GM19240 (cell line): ENCODE results near the gene TCF12.

Source experiments
- DNase-seq: peaks from one replicate; pipeline ENCODE4 v3.0.0; 2011; ENCODE audit warnings: low spot score; ENCODE audit not compliant: insufficient read length

Gene TCF12

DNA sequence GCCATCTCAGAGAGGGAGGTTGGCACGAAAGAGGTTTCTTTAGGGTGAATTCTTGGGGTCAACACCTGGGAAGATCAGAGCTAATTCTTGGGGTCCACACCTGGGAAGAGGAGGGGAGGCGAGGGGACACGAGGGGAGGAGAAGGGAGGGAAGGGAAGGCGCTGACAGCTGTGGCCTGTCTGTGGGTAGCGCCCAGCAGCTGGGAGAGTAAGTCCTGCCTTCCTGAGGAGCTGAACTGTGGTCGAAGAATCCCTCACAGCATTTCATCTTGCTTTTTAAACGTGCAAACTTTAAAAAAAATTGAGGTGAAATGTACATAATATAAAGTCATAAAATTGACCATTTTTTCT, 394.7 kb downstream of the TCF12 start:
- no peak for DNase-seq

DNA sequence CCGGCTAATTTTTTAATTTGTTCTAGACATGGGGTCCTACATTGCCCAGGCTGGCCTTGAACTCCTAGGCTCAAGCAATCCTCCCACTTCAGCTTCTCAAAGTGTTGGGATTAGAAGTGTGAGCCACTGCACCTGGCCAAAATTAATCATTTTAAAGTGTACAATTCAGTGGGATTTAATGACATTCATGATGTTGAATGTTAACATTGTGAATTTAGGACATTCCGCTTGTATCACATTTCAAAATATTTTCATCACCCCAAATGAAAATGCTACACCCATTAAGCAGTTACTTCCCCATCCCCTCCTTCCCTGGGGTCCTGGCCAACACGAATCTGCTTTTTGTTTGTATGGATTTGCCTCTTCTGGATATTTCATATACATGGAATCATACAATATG, 395.8 kb downstream of the TCF12 start:
- no peak for DNase-seq

DNA sequence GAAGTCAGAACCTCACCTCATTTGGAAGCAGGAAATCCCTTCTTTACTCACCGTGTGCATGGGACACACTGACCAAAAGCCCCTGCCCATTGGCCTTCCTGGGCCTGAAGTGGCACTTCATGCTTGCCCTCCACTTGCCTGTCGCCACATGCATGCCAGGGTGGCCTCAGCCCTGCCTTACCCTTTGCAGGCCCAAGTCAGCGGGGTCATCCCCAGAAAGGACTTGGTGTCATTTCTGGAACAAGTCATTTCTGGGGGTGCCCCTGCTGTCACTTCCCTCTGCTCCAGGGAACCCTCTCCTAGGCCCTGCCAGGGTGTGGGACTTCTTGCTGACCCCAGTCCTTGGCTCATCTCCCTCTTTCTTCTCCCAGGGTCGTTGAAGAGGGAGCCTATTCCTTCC, 398.0 kb downstream of the TCF12 start:
- DNase-seq = no peak

DNA sequence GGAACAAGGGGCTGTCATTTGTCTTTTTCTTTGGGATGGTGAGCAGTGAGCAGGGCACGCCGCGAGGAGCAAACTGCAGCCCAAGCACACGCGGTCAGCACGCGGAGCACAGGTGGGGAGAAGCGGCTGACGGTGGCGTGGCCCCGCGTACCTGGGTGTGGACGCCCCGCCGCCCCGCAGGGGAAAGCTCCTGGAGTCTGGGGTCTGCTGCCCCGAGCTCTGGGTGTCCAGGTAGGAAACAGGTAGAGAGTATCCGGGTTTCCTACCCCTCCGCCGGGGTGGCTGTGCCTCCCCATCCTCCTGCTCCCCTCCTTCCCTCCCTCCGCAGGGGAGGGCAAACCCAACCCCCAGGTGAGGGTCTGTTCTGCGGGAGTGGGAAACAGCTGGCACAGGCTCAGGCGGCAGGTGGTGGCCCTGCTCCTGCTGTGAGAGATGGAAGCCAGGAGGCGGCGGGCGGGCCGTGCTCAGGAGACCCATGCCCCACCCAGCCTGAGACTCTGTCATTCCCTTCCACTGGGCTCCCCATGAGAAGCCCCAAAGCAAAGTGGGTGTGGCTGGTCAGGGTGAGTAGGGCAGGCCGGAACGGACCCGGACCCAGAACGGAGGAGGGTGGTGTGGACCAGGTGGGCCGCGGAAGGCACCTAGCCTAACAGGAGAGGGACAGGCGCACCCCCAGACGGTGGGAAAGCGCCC, 400.9 kb downstream of the TCF12 start:
- DNase-seq = no peak

DNA sequence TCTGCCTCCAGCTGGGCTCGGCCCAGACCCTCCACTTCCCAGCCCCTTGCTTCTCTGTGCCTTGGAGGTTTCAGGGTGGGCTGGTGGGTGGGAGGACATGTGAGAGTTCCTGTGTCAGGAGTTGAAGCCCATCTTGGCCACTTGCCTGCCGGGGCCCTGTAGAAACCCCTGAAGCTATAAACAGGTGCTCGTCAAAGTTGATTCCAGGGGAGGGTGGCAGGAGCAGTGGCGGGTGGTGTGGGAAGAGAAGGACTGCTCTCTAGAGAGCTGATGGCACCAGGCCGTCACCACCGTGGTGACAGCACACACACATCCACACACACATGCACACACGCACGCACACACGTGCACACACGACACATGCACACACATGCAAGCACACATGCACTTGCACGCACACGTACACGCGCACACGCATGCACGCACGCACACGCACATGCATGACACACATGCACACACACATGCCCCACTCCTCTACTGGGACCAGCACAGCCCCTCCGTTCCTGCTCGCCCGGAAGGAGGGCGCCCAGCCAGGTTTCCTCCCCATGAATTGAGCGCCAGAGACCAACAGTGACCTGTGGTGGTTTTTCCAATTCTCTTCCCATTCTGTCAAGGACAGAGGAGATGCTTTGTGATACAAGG, 401.6 kb downstream of the TCF12 start:
- no peak for DNase-seq

DNA sequence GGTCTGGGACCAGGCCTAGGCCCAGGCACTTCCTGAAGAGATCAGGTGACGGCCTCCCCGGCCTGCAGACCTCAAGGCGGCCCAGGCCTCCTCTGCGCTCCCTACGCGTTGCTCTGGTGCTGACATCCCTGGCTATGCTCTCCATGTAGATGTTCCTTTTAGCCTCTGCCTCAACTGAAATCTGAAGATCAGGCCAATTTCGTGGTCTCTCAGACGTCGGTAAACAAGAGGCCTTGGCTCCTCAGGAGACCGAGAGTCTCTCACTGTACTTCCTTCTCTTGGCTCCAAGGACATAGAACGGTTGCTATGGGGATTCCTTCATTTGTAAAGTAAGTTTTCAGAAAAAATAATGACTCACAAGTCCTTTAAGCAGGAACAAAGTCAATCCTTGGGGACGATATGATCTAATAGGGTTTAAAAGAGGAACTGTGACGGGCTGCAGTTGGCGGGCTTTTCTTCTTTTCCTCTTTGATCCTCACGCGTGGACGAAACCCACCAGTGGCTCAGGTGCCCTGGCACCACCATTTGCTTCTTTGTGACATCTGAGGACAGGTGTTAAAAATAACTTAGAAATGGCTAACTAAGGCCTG, 402.3 kb downstream of the TCF12 start:
- no peak for DNase-seq

DNA sequence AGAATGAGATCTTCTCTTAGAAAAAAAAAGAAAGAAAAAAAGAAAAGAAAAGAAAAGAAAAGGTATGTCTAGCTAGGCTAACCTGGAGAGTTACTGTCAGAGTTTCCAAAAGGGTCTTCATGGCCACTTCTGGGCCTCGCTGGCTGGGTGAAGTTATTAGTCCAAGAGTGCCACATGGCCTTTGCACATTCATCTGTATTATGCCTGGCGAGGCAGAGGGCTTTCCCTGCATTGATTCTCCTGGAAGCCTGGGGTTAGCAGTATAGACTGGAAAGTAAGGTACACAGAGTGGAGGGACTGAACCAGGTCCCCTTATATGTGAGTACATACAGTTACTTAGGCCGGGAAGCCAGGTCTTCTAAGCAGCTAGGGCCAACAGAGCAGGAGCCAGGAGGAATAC, 403.0 kb downstream of the TCF12 start:
- no peak for DNase-seq

DNA sequence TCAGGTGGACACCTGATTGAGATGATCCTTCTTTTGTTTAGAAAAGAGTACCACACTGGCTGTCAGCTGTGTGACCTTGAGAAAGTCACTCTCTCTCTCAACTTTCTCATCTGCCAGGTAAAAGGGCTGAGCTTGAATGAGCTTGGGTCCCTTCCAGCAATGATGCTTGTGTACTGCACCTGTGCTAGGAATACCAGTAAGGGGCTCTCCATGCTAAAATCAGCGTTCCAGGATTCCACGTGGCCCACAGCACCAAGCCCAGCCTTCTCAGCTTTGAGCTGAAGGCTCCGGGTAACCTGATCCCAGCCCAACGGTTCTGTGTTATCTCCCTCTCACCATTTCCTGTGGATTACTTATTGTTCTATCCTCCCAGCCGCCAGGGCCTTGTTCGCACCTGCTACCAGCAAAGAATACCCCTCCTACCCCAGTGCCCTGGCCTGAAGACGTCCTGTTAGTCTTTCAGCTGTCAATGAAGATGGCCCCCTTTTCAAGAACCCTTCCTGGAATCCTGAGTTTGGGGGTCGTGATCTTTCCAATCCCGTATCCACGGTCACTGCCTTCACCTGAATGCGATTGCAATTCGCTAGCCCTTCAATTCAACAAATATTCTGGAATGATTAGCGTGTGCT, 403.6 kb downstream of the TCF12 start:
- no peak for DNase-seq

DNA sequence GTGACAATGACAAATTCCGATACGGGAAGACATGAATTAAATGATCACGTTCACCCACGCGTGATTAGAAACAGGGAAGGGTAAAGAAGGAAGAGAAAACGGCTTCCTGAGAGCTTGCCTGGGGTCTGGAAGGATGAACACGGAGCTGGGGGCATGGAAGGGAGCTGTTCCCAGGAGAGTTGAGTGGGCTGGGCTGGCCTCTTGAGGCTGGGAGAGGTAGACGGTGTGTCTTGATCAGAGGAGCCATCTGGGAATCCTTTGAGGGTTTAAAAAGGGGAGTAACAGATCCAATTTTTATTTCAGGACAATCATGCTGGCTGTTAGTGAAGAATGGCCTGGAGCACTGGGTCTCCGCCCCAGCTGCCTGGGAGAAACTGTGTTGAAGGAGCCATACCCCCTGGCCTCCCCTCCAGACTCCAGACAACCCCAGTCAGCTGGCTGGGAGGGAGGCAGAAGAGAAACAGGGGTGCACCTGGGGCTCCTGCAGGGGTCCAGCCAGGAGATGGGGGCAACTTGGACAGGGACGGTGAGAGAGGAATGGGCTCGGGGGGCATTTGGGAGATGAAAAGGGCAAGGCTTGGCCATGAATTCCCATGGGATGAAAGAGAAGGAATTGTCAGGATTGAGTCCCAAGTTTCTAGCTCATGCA, 404.3 kb downstream of the TCF12 start:
- DNase-seq = no peak

DNA sequence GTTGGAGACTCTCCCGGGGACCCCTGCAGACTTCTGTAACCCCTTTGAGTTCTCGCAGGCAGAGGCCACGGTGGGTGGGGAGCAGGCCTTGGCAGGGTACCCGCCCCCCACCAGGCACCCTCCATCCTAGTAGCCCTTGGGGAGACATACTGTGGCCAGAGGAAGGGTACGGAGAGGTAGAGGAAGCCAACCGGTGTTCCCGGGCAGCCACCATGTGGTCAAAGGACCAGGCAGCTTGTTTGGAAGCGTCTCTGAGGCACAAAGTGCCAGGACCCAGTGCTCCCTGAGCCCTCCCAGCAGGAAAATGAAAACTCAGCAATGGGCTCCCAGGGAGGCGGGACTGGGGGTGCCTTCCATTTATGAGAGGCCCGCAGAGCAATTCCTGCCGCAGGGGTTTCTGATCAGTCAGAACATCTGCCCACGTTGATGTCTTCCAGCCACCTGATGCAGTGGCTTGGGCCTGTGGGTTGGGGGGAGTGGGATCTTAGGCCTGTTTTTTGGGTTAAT, 404.9 kb downstream of the TCF12 start:
- no peak for DNase-seq

DNA sequence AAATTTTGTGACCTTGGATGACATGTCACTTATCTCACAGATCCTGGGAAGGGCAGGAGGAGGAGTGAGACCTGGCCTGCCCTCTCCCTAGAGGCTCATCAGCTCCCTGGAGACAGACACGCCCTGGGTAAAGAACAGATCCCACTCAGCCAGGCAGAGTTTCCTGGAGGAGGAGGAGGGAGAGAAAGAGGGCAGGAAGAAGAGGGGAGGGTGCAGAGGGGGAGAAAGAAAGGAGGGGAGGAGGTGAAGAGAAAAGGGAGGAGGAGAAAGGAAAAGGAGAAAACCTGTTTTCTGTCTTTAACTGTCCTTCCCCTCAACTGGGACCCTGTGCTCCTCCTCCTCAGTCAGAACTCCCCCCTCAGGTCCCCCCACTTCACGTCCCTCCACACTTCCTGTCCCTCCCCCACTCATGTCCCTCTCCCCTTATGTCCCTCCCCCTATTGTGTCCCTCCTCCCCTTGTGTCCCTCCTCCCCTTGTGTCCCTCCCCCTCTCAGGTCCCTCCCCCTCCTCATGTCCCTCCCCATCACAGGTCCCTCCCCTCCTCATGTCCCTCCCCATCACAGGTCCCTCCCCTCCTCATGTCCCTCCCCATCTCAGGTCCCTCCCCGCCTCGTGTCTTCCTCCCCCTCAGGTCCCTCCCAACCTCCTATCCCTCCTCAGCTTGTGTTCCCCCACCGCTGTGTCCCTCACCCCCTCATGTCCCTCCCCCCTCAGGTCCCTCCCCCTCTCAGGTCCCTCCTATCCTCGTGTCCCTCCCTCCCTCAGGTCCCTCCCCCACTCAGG, 405.6 kb downstream of the TCF12 start:
- DNase-seq = no peak

DNA sequence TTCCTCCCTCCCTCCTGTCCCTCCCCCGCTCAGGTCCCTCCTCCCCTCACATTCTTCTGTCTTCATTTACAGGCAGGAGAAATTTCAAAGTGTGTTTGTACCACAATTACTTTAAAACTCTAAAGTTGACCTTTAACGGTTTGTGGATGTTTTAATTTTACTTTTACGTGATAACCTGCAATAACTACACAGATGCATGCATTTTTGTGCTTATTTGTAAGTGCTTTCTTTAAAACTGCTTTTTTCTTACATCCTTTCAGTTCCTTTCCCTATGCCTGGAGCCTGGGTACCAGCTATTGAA, 406.1 kb downstream of the TCF12 start:
- no peak for DNase-seq

DNA sequence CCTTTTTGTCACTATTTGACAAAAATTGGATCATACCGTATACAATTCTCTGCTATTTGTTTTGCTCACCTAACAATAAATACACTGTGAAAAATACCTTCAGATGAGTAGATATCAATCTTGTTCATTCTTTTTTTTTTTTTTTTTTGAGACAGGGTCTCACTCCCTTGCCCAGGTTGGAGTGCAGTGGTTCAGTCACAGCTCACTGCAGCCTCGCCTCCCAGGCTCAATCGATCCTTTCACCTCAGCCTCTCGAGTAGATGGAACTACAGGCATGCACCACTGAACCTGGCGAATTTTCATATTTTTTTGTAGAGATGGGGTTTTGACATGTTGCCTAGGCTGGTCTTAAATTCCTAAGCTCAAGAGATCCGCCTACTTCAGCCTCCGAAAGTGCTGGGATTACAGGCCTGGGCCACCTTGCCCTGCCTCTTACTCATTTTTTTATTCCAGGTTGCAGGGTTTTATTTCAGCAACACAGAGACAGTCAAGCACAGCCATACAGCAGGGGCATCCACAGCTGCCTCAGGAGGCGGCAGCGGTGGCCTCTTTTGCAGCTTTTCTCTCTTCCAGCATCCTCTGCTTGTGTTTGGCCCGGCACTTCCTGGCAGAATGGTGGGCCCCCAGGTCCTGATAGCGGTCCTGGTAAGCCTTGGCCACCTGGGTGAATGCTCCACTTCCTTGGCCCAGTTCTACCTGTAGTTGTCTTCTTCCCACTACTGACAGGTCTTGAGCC, 406.7 kb downstream of the TCF12 start:
- DNase-seq = no peak

DNA sequence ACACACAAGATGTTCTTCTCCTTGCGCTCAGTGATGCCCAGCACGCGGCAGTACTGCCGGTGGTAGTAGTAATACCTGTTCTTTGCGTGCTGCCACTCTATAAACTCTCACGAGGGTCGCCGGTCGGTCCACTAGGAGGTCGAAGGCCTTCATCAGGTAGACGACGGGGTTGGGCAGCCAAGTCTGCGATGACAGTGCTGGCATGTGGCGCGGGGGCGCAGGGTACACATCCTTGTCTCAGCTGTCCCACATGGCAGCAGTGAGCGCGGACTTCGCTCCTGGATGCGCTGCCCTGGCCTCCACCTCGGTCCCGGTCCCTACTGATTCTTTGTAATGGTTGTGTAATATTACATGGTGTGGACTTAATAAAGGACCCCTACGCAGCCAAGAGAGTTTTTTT, 407.8 kb downstream of the TCF12 start:
- DNase-seq = no peak

DNA sequence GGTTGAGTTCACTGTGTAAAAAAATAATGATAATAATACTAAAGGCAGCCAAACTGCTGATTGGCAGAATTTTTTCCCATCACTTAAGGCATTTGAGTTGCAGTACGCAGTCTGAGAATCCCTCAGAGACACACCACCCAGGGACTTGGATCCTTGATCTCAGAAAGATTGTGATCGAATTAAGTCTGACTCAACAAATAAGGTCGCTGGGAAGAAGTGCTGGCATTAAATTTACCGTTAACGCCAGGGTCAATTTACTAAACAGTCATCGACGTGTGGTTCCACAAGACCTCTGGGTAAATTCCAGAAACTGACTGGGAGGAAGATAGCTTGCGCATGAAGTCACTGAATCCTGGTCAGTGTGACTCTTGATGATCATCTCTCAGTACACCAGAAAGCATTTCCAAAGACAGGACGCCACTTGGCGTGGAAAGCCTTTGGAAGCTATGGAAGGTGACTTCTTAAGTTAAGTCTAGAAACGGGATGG, 409.6 kb downstream of the TCF12 start:
- DNase-seq = no peak

DNA sequence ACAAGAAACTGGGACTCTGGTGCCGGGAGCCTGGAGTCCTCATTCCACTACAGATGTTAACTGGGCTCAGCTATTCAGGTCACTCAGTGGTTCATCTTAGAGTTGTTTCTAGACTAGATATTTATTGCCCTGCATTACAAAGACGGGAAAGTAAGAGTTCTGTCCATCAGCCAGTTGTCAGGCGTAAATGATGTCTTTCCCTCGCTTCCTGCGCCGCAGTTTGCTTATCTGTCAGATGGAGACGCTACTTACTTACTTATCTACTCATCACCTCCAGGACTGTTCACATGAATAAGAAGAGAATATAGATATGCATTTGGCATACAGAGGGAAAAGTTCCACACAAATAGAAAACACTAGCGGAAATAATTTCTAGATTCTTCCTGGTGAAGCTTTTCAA, 410.0 kb downstream of the TCF12 start:
- no peak for DNase-seq

DNA sequence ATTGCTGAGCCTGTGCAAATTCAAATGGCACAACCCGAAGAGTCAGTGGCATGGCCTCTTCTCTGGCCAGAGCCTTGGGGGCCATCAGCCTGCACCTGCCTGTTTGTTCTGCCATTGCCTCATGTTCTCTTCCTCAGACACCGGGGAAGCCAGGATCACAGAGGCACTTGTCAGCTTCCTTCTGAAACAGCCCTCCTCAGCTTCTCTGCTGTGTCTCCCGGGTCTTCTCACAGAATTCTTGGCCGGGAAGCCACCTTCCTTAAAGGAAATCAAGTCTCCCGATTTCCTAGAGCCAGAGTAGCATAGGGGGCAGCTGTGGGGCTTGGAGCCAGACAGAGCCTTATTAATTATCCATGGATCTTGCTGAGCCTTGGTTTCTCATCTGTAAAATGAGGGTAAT, 410.5 kb downstream of the TCF12 start:
- DNase-seq = no peak

DNA sequence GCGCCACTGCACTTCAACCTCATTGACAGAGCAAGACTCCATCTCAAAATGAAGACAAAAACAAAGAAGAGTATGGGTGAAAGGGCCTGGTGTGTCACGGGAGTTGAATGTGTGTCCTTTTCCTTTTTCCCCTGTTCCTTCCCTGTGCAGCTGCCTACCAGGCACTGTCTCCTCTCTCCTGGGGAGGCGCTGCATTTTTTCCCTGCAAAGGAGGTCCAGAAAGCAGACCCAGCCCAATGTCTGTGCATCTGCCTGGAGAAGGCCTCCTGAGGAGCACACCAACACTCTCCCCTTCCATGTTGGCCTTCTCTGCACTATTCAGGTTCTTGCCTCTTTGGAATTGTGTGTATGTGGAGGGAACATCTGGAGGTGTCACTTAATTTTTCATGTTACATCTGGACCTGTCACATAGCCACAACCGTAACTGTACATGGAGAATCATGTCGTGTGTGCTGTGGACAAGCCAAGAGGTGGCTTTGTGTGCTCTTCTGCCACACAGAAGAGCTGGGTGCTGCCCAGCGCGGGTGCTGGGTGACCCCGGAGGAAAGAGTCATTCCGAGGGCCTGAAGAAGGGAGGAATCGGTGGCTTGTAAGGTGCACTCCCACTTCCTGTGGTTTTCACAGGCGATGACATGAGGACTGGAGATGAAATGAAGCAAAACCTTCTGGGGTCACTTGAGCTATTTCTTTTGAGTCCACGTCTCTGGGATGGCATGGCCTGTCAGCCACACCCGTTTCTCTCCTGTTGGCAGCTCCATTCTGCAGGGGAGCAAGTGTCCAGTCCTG, 411.3 kb downstream of the TCF12 start:
- no peak for DNase-seq

DNA sequence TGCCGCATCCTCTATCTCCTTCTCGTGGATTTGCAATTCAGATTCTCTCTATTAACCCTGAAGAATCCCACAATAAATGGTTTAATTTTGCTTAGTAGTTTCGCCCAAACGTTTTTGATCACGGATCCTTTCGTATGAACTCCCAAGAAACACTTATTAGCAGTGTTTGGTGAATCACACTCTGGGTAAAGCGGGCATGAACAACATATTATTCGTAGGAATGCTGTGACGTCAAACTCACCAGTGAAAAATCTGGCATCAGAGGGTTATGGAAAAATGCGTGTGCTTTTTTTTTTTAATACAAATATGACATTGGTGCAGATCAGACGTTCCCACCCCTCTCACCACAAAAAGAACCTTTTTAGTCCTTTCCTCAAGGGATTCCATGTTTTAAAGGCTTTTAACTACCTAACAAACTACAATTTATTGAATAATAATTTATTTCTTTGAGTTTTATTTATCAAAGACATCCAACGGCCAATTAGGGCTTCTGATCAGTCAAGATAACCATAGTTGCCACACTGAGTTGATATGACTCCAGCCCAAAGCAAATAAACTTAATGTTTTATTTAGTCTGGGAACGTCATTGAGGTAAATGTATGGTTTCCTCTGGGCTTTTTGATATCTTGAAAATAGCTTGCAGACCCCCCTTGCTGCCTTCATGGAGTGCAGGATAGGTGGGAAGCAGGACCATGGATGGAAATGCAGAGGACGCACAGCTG, 412.3 kb downstream of the TCF12 start:
- no peak for DNase-seq
